Measurements from ENCODE around the gene PTPRD.

- no peak for TF ChIP-seq CTCF (IDR thresholded peaks at IDR 0.05)
- no peak for TF ChIP-seq EZH2phosphoT487 (IDR thresholded peaks at IDR 0.05)
- no peak for TF ChIP-seq EZH2 (IDR thresholded peaks at IDR 0.05)
Observed at GRCh38 chr9:10230512-10230911, 382.3 kb downstream of the PTPRD start.

All from neural progenitor cell (in vitro differentiated cells).